Vagina (tissue), 2 donors: ENCODE measurements around the gene SLC29A3.

Experiments
- CTCF ChIP-seq, 3 experiments: fragments of 450-650 bp in 2 of 3; fragments of 200-600 bp in 1 of 3; sonication (generic) in 1 of 3; IDR thresholded peaks; one replicate each; pipeline ENCODE4 v1.5.1; 2017 to 2019; ENCODE audit warnings: antibody characterized with exemption in 3 of 3, mild to moderate bottlenecking in 2 of 3, moderate library complexity in 2 of 3
- POLR2A ChIP-seq, 2 donors: fragments of 450-650 bp; IDR thresholded peaks; one replicate each; pipeline ENCODE4 v1.6.1; 2017; ENCODE audit warnings: antibody characterized with exemption in 2 of 2, mild to moderate bottlenecking in 2 of 2, moderate library complexity in 2 of 2
- POLR2AphosphoS5 ChIP-seq, 2 donors: sonication (generic); formaldehyde crosslinking; IDR thresholded peaks; one replicate each; pipeline ENCODE4 v1.9.0; 2017; ENCODE audit warnings: antibody characterized with exemption in 2 of 2, mild to moderate bottlenecking in 2 of 2, low read depth in 1 of 2; ENCODE audit not compliant: insufficient read depth in 1 of 2

GRCh38 chr10:71273506-71273905 lies 45.6 kb upstream of the SLC29A3 start:
- TF ChIP-seq CTCF (IDR thresholded peaks at IDR 0.05) (no peak), POLR2AphosphoS5 (IDR thresholded peaks at IDR 0.05; ENCODE audit: insufficient read depth in 1 of 2, low read depth in 1 of 2) (no peak), POLR2A (IDR thresholded peaks at IDR 0.05) (no peak)
